Measurements from ENCODE around the gene KRTAP5-1. TPM values are rescaled to one million over a fixed set of nuclear protein-coding genes. Genes with fewer than 3 reads are reported as not detected.

The KRTAP5-1 gene
- polyA plus RNA-seq, 2 of the 4 experiments (the other 2 are of a cell fraction), result not detected

DNA sequence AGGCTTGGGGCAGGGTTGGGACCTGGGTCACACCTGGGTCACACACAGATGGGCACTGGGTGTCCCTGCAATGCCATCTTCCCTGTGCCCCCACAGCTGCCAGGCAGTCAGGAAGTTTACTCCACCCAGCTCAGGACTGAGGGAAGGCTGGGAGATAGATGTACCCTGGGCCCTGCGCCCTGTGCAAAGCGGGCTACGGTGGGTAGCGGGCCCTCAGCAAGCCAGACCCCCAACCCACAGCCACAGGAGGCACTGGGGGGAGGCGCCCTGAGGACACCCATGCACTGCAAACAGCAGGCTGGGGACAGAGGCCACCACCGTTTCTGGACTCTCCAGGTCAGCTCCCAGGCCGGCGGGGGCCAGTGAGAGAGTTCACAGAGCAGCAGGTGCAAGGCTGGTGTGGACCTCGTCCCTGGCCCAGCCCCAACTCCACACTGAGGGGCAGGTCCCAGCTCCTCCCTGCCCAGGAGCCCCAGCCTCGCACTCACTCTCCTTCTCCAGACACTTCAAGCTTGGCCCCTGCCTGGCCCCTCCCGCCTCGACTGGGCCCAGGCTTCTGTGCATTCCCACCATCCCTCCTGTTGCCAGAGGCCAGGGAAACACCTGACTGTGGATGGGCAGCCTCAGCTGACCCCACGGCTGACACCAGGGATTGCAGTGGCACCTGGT is 17.9 kb downstream of the KRTAP5-1 start:
- FAIRE-seq (no peak), ATAC-seq (peak in 1 of 2 experiments; percentile 2; a peak in 1 of 6 replicates), DNase-seq (ENCODE audit: low read depth in 1 of 2, low spot score in 1 of 2) (no peak)
- no peak overlapping the region for H3K4me2 ChIP-seq
- ChIA-PET CTCF (interaction anchor here (0.9 to 26.3 kb wide), 7 partner anchors 8 to 31 kb away, joined by 3 to 719 read pairs (median 4); partner anchors contain the start of gene KRTAP5-2), POLR2A (no interaction called here)
- TF ChIP-seq, protein P1, sequence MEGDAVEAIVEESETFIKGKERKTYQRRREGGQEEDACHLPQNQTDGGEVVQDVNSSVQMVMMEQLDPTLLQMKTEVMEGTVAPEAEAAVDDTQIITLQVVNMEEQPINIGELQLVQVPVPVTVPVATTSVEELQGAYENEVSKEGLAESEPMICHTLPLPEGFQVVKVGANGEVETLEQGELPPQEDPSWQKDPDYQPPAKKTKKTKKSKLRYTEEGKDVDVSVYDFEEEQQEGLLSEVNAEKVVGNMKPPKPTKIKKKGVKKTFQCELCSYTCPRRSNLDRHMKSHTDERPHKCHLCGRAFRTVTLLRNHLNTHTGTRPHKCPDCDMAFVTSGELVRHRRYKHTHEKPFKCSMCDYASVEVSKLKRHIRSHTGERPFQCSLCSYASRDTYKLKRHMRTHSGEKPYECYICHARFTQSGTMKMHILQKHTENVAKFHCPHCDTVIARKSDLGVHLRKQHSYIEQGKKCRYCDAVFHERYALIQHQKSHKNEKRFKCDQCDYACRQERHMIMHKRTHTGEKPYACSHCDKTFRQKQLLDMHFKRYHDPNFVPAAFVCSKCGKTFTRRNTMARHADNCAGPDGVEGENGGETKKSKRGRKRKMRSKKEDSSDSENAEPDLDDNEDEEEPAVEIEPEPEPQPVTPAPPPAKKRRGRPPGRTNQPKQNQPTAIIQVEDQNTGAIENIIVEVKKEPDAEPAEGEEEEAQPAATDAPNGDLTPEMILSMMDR (IDR thresholded peaks at IDR 0.05), result 0 out of 3 replicates have a peak, but pooled peaks have one; percentile 6
- TF ChIP-seq EHMT2 (IDR thresholded peaks at IDR 0.05; ENCODE audit: low read depth), result no peak
- 49% methylated on average over 5 of the region's 13 CpGs for WGBS (ENCODE audit: missing lambda C conversion rate)
- no peak overlapping the region for H3K27ac ChIP-seq
- H3K4me1 ChIP-seq, result peaks cover 33% of the 10 kb centered on the region
- no peak overlapping the region for H3K4me3 ChIP-seq
- no peaks in the 10 kb centered on the region for H3K9me3 ChIP-seq

DNA sequence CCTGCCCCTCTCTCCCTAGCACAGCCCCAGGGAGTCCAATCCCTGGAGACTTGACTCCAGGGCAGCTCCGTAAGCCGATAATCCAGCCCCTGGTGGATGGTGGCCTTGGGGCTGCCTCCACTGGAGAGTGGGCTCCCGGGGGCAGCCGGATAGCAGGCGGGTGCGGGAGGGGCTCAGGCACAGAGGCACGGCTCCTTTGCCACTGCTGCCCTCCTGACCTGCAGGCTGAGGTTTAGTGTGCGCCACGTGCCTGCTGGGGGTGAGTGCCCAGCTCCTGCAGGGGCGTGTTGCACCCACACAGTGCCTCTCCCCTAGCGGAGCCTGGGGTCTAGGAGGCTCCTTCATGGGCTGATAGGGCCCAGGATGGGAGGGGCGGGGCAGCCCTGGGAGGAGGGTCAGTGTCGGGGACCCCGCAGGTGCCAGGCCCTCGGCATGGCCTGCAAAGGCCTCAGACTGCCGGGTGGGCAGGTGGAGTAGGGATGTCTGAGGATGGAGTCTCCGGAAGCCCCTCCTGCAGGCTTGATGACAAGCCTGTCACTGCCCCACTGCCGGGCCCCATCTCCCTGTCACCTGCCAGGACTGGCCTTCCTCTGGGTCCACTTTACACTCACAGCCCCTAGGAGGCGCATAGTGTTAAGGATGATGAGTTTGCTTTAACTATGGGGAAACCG is 18.6 kb downstream of the KRTAP5-1 start:
- peak in 1 of 2 experiments; percentile 31; a peak in 2 of 6 replicates for ATAC-seq
- no peak for DNase-seq (ENCODE audit: low read depth in 1 of 2, low spot score in 1 of 2)
- H3K9me3 ChIP-seq, result no peaks in the 10 kb centered on the region
- H3K4me3 ChIP-seq, result no peak overlapping the region
- H3K4me1 ChIP-seq, result peaks cover 33% of the 10 kb centered on the region
- WGBS (ENCODE audit: missing lambda C conversion rate), result 61% methylated on average over 14 of the region's 20 CpGs
- no peak overlapping the region for H3K4me2 ChIP-seq
- ChIA-PET POLR2A (no interaction called here), CTCF (interaction anchor here (0.6 to 26.3 kb wide), 9 partner anchors 9 to 75 kb away, joined by 3 to 719 read pairs (median 3); no protein-coding TSS in a partner anchor)
- no peak for TF ChIP-seq RNF2 (IDR thresholded peaks at IDR 0.05; ENCODE audit: borderline replicate concordance, low read depth)
- TF ChIP-seq, protein P1 (IDR thresholded peaks at IDR 0.05), result 0 out of 3 replicates have a peak, but pooled peaks have one; percentile 15
- H3K27ac ChIP-seq, result no peak overlapping the region
- FAIRE-seq, result no peak

DNA sequence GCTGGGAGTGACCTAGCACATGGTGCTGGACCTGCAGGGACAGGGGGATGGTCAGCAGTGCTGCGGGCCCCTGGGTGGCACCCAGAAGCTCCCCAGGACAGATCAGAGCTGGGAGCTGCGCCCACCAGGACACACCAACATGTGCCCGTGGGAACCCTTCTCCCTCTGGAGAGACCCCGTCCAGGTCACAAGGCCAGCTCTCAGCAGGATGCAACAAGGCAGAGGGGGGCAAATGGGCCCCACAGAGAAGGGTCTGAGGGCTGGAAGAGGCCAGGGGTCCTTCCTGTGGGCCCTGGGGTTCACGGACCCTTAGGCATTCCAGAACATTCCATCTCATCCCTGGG is 19.2 kb downstream of the KRTAP5-1 start:
- POLR2A ChIA-PET, result no interaction called here
- TF ChIP-seq POLR2A (IDR thresholded peaks at IDR 0.05; ENCODE audit: low read length) (no peak), HOXB13 (CRISPR knock-in tag; IDR thresholded peaks at IDR 0.05; ENCODE audit: low read depth) (no peak), EHF (CRISPR knock-in tag; IDR thresholded peaks at IDR 0.05) (no peak), CHD2 (IDR thresholded peaks at IDR 0.05; ENCODE audit: low read length, partially characterized antibody) (no peak), ZNF302 (CRISPR knock-in tag; IDR thresholded peaks at IDR 0.05) (no peak), TP53 (CRISPR knock-in tag; IDR thresholded peaks at IDR 0.05) (no peak), HEYL (CRISPR knock-in tag; IDR thresholded peaks at IDR 0.05) (no peak), RNF2 (IDR thresholded peaks at IDR 0.05; ENCODE audit: borderline replicate concordance, low read depth) (no peak), NFE2L2 (conservative IDR thresholded peaks at IDR 0.05; ENCODE audit: low read length) (no peak), TFCP2L1 (CRISPR knock-in tag; IDR thresholded peaks at IDR 0.05) (no peak), KDM1A (IDR thresholded peaks at IDR 0.05; ENCODE audit: low read depth) (no peak), EHMT2 (IDR thresholded peaks at IDR 0.05; ENCODE audit: low read depth) (no peak)
- TF ChIP-seq, protein P2, sequence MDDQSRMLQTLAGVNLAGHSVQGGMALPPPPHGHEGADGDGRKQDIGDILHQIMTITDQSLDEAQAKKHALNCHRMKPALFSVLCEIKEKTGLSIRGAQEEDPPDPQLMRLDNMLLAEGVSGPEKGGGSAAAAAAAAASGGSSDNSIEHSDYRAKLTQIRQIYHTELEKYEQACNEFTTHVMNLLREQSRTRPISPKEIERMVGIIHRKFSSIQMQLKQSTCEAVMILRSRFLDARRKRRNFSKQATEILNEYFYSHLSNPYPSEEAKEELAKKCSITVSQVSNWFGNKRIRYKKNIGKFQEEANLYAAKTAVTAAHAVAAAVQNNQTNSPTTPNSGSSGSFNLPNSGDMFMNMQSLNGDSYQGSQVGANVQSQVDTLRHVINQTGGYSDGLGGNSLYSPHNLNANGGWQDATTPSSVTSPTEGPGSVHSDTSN (IDR thresholded peaks at IDR 0.05), result no peak

More for the DNA sequence above, 19.2 kb downstream of the KRTAP5-1 start:
- WGBS (ENCODE audit: missing lambda C conversion rate), result 94% methylated on average over 2 of the region's 5 CpGs
- DNase-seq (ENCODE audit: low read depth in 1 of 2, low spot score in 1 of 2) (no peak), ATAC-seq (no peak), FAIRE-seq (no peak)
- H3K9me3 ChIP-seq, result no peaks in the 10 kb centered on the region
- peaks cover 32% of the 10 kb centered on the region for H3K4me1 ChIP-seq
- H3K4me3 ChIP-seq, result no peak overlapping the region
- CTCF ChIA-PET, result interaction anchor here (0.6 to 26.3 kb wide), 8 partner anchors 9 to 75 kb away, joined by 3 to 719 read pairs (median 3); no protein-coding TSS in a partner anchor
- no peak overlapping the region for H3K27ac ChIP-seq
- H3K4me2 ChIP-seq, result no peak overlapping the region

Data from A549 (cell line).